HepG2 (cell line): Measurements from ENCODE around the gene STRN3. TPM values are rescaled to one million over a fixed set of nuclear protein-coding genes. Genes with fewer than 3 reads are reported as not detected.
A peak's percentile ranks its signal among the peaks of the same experiment; 100 is the strongest.

Experiments used
- GZF1 ChIP-seq: sonication (generic); formaldehyde crosslinking; IDR thresholded peaks from 2 replicates; pipeline ENCODE4 v1.5.1; 2020; ENCODE audit warnings: mild to moderate bottlenecking, missing genetic modification reagents
- HES4 ChIP-seq: sonication (generic); formaldehyde crosslinking; IDR thresholded peaks from 2 replicates; pipeline ENCODE4 v1.9.0; 2021; ENCODE audit warnings: mild to moderate bottlenecking, missing genetic modification reagents, borderline replicate concordance
- KAT2B ChIP-seq: fragments of 150-350 bp; IDR thresholded peaks from 2 replicates; pipeline ENCODE4 v1.6.1; 2014; ENCODE audit warnings: low read depth, low read length, borderline replicate concordance
- KDM5B ChIP-seq: sonication (generic); formaldehyde crosslinking; IDR thresholded peaks from 2 replicates; pipeline ENCODE4 v1.4.0; 2020; ENCODE audit warnings: missing genetic modification reagents, mild to moderate bottlenecking, borderline replicate concordance
- KLF11 ChIP-seq: IDR thresholded peaks from 2 replicates; pipeline ENCODE4 v1.6.1; 2016; ENCODE audit warnings: missing compliant biosample characterization
- MTA3 ChIP-seq: sonication (generic); formaldehyde crosslinking; IDR thresholded peaks from 2 replicates; pipeline ENCODE4 v1.4.0; 2020; ENCODE audit warnings: missing genetic modification reagents
- MYC ChIP-seq: sonication (generic); formaldehyde crosslinking; IDR thresholded peaks from 2 replicates; pipeline ENCODE4 v1.9.0; 2021; ENCODE audit warnings: missing genetic modification reagents, borderline replicate concordance
- SALL2 ChIP-seq: sonication (generic); formaldehyde crosslinking; IDR thresholded peaks from 2 replicates; pipeline ENCODE4 v1.8.1; 2023; ENCODE audit warnings: mild to moderate bottlenecking, missing genetic modification reagents, inconsistent platforms
- SNAI1 ChIP-seq: sonication (generic); formaldehyde crosslinking; IDR thresholded peaks from 2 replicates; pipeline ENCODE4 v1.5.0; 2020; ENCODE audit warnings: mild to moderate bottlenecking, missing genetic modification reagents, borderline replicate concordance
- ZNF33A ChIP-seq: sonication (generic); formaldehyde crosslinking; IDR thresholded peaks from 2 replicates; pipeline ENCODE4 v1.5.1; 2020; ENCODE audit warnings: missing genetic modification reagents, mild to moderate bottlenecking, moderate library complexity, borderline replicate concordance
- ZNF589 ChIP-seq: sonication (generic); formaldehyde crosslinking; conservative IDR thresholded peaks from 2 replicates; pipeline ENCODE4 v1.8.0; 2022; ENCODE audit warnings: mild to moderate bottlenecking, moderate library complexity, missing genetic modification reagents
- ZNF629 ChIP-seq: sonication (generic); formaldehyde crosslinking; conservative IDR thresholded peaks from 2 replicates; pipeline ENCODE4 v1.5.0; 2020; ENCODE audit warnings: missing genetic modification reagents
- ZNF883 ChIP-seq: sonication (generic); formaldehyde crosslinking; IDR thresholded peaks from 2 replicates; pipeline ENCODE4 v1.5.1; 2020; ENCODE audit warnings: mild to moderate bottlenecking, missing genetic modification reagents; ENCODE audit errors: not compliant biosample characterization
- polyA plus RNA-seq, 8 experiments: library from polyadenylated mRNA; depleted of rRNA in 3 of 8; stranded (reverse) in 7 of 8; unstranded in 1 of 8; fragments of >200 nt; fragmentation: Illumina TruSeq in 4 of 8; extraction: Trizol in 4 of 8; gene quantifications; 2 replicates each; pipeline versions ENCODE4 v1.2.1 to v1.2.3, GENCODE V29; 2011 to 2016; ENCODE audit warnings: low read depth in 4 of 8, missing spikeins in 1 of 8, mixed read lengths in 1 of 8; ENCODE audit not compliant: insufficient read depth in 1 of 8
- total RNA-seq, 5 experiments: library from RNA; depleted of rRNA; stranded (reverse); fragments of >200 nt; fragmentation: Illumina TruSeq; extraction: Trizol; gene quantifications; 2 replicates each; pipeline ENCODE4 v1.2.3, GENCODE V29; 2016; ENCODE audit warnings: low read depth in 1 of 5
- TF ChIP-seq, protein P1 (sequence below): sonication (generic); formaldehyde crosslinking; IDR thresholded peaks from 2 replicates; pipeline ENCODE4 v1.4.0; 2020; ENCODE audit warnings: missing genetic modification reagents, mild to moderate bottlenecking, borderline replicate concordance
- TF ChIP-seq, protein P2 (sequence below): sonication (generic); formaldehyde crosslinking; IDR thresholded peaks from 2 replicates; pipeline ENCODE4 v1.4.0; 2020; ENCODE audit warnings: missing genetic modification reagents
- TF ChIP-seq, protein P3 (sequence below), 2 experiments: sonication (generic) in 1 of 2; formaldehyde crosslinking in 1 of 2; IDR thresholded peaks; 2 replicates each; pipeline versions ENCODE4 v1.6.1 to v1.9.0; 2014 to 2022; ENCODE audit warnings: antibody characterized with exemption in 1 of 2, borderline replicate concordance in 1 of 2, inconsistent platforms in 1 of 2, low read depth in 1 of 2, missing genetic modification reagents in 1 of 2

Gene STRN3
- total and polyA plus RNA-seq, 2 of the 13 experiments (the other 11 are each of a cell fraction or from before 2014, with no cell fraction given) = 49.4 to 123 TPM

DNA sequence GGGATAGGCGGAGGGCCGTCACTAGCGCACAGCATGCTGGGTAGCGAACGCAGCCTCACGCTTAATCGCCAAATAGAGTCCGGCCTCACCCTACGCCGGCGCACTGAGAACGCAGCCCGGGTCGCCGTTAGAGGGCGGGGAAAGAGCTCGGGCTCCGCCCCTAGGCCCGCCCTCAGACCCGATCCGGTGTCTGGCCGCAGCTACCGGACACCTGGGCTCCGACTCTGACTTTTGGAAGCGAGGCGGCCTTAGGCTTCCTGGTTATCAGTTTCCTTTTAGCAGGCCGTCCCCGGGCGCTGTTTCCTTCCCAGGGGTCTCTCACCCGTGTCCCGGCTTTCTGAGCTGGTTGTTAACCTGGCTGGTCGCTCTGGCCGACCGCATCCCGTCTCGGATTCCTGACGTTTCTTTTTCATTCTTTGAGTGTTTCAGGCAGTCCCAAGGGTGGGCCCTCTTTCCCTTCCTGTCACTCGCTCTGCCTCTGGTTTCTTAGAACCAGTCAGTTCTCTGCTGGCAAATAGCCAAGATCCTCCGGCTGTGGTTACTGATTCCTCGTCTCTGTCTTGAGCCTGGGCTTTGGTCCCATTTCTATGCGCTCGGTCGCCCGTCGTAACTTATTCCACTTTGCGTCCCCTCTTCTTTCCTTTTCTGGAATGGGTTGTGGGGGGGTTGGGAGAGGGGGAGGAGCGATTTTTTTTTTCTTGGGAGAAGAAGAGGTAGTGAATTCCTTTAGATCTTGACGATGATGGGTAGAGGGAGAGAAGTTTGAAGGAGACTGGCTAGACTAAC is 464 bp upstream of the STRN3 start (continued):
- TF ChIP-seq ZNF629 (CRISPR knock-in tag) (no peak), KLF11 (peak; percentile 79; the same call in 1 of the 2 replicates), HES4 (CRISPR knock-in tag) (peak; percentile 89), ZNF883 (peak; percentile 94), ZNF33A (CRISPR knock-in tag) (peak; percentile 98), SNAI1 (CRISPR knock-in tag) (0 out of 2 replicates have a peak, but pooled peaks have one; percentile 80), GZF1 (CRISPR knock-in tag) (peak; percentile 83; the same call in 1 of the 2 replicates), MTA3 (CRISPR knock-in tag) (0 out of 2 replicates have a peak, but pooled peaks have one; percentile 2), SALL2 (CRISPR knock-in tag) (no peak), MYC (CRISPR knock-in tag) (peak; percentile 42; the same call in 1 of the 2 replicates), KAT2B (no peak), KDM5B (CRISPR knock-in tag) (peak; percentile 4; the same call in 1 of the 2 replicates), ZNF589 (CRISPR knock-in tag) (no peak)
- TF ChIP-seq, protein P1, sequence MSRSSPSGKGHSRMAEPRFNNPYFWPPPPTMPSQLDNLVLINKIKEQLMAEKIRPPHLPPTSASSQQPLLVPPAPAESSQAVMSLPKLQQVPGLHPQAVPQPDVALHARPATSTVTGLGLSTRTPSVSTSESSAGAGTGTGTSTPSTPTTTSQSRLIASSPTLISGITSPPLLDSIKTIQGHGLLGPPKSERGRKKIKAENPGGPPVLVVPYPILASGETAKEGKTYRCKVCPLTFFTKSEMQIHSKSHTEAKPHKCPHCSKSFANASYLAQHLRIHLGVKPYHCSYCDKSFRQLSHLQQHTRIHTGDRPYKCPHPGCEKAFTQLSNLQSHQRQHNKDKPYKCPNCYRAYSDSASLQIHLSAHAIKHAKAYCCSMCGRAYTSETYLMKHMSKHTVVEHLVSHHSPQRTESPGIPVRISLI = peak; percentile 93
- TF ChIP-seq, protein P2, sequence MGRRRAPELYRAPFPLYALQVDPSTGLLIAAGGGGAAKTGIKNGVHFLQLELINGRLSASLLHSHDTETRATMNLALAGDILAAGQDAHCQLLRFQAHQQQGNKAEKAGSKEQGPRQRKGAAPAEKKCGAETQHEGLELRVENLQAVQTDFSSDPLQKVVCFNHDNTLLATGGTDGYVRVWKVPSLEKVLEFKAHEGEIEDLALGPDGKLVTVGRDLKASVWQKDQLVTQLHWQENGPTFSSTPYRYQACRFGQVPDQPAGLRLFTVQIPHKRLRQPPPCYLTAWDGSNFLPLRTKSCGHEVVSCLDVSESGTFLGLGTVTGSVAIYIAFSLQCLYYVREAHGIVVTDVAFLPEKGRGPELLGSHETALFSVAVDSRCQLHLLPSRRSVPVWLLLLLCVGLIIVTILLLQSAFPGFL (CRISPR knock-in tag) = 0 out of 2 replicates have a peak, but pooled peaks have one; percentile 77
- TF ChIP-seq, protein P3, sequence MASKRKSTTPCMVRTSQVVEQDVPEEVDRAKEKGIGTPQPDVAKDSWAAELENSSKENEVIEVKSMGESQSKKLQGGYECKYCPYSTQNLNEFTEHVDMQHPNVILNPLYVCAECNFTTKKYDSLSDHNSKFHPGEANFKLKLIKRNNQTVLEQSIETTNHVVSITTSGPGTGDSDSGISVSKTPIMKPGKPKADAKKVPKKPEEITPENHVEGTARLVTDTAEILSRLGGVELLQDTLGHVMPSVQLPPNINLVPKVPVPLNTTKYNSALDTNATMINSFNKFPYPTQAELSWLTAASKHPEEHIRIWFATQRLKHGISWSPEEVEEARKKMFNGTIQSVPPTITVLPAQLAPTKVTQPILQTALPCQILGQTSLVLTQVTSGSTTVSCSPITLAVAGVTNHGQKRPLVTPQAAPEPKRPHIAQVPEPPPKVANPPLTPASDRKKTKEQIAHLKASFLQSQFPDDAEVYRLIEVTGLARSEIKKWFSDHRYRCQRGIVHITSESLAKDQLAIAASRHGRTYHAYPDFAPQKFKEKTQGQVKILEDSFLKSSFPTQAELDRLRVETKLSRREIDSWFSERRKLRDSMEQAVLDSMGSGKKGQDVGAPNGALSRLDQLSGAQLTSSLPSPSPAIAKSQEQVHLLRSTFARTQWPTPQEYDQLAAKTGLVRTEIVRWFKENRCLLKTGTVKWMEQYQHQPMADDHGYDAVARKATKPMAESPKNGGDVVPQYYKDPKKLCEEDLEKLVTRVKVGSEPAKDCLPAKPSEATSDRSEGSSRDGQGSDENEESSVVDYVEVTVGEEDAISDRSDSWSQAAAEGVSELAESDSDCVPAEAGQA (IDR thresholded peaks at IDR 0.05; ENCODE audit: low read depth) = peak; percentile 45
- TF ChIP-seq, protein P3 (CRISPR knock-in tag; IDR thresholded peaks at IDR 0.05; ENCODE audit: borderline replicate concordance) = no peak
